Uterus (tissue), 2 donors: Measurements from ENCODE around the gene AKAP1.

ENCODE experiments used
- POLR2A ChIP-seq, 2 donors: fragments of 450-650 bp; IDR thresholded peaks; one replicate each; pipeline ENCODE4 v1.6.1; 2016; ENCODE audit warnings: antibody characterized with exemption in 2 of 2, mild to moderate bottlenecking in 1 of 2, moderate library complexity in 1 of 2
- TF ChIP-seq, protein P1 (sequence below), 4 experiments: fragments of 200-600 bp in 2 of 4; fragments of 450-650 bp in 2 of 4; sonication (generic) in 2 of 4; IDR thresholded peaks; one replicate each; pipeline ENCODE4 v1.5.1; 2016 to 2019; ENCODE audit warnings: antibody characterized with exemption in 4 of 4, mild to moderate bottlenecking in 2 of 4, moderate library complexity in 1 of 4

- TF ChIP-seq, protein P1, sequence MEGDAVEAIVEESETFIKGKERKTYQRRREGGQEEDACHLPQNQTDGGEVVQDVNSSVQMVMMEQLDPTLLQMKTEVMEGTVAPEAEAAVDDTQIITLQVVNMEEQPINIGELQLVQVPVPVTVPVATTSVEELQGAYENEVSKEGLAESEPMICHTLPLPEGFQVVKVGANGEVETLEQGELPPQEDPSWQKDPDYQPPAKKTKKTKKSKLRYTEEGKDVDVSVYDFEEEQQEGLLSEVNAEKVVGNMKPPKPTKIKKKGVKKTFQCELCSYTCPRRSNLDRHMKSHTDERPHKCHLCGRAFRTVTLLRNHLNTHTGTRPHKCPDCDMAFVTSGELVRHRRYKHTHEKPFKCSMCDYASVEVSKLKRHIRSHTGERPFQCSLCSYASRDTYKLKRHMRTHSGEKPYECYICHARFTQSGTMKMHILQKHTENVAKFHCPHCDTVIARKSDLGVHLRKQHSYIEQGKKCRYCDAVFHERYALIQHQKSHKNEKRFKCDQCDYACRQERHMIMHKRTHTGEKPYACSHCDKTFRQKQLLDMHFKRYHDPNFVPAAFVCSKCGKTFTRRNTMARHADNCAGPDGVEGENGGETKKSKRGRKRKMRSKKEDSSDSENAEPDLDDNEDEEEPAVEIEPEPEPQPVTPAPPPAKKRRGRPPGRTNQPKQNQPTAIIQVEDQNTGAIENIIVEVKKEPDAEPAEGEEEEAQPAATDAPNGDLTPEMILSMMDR (IDR thresholded peaks at IDR 0.05), result no peak
- no peak for TF ChIP-seq POLR2A (IDR thresholded peaks at IDR 0.05)
Measured at GRCh38 chr17:57106836-57107497, 21.9 kb downstream of the AKAP1 start.
